Uterus (tissue), 4 donors: ENCODE results near the gene GTF2F1. TPM values are rescaled to one million over a fixed set of nuclear protein-coding genes. Genes with fewer than 3 reads are reported as not detected.

Source experiments
- DNase-seq, 2 donors: peaks; one replicate each; pipeline ENCODE4 v3.0.0-alpha.2; 2019 to 2020
- H3K27ac ChIP-seq, 2 donors: fragments of 200-600 bp; sonication (generic); 1 replicate in 1 of 2; 2 replicates in 1 of 2; pipeline ENCODE4 v1.5.1; 2016 to 2018
- H3K27me3 ChIP-seq, 2 donors: fragments of 200-600 bp; sonication (generic); one replicate each; pipeline ENCODE4 v1.5.1; 2018 to 2019; ENCODE audit warnings: control low read depth in 1 of 2
- H3K36me3 ChIP-seq, 2 donors: fragments of 200-600 bp; sonication (generic); one replicate each; pipeline ENCODE4 v1.5.1; 2019; ENCODE audit warnings: control low read depth in 1 of 2
- H3K4me1 ChIP-seq, 2 donors: fragments of 200-600 bp; sonication (generic); one replicate each; pipeline ENCODE4 v1.5.1; 2018 to 2019; ENCODE audit warnings: control low read depth in 1 of 2
- H3K4me3 ChIP-seq, 2 donors: fragments of 200-600 bp; sonication (generic); 1 replicate in 1 of 2; 2 replicates in 1 of 2; pipeline ENCODE4 v1.5.1; 2018 to 2019; ENCODE audit warnings: mild to moderate bottlenecking in 1 of 2
- H3K9me3 ChIP-seq, 2 donors: fragments of 200-600 bp; sonication (generic); one replicate each; pipeline ENCODE4 v1.5.1; 2019; ENCODE audit warnings: control low read depth in 1 of 2
- POLR2A ChIP-seq, 2 donors: fragments of 450-650 bp; IDR thresholded peaks; one replicate each; pipeline ENCODE4 v1.6.1; 2016; ENCODE audit warnings: antibody characterized with exemption in 2 of 2, mild to moderate bottlenecking in 1 of 2, moderate library complexity in 1 of 2
- intact Hi-C: fragments of 100-400 bp; cut with DNase I; formaldehyde crosslinking; loops from one replicate; pipeline ENCODE4 v1.15.1; 2023; ENCODE audit warnings: low total_unique reads
- microRNA-seq: library from miRNA; unstranded; fragments of <30 nt; microRNA quantifications from one replicate; pipeline ENCODE4, GENCODE V29; 2016; ENCODE audit warnings: borderline microRNAs expressed, borderline replicate concordance
- small RNA-seq: library from RNA; depleted of rRNA; stranded (forward); fragments of <200 nt; gene quantifications from one replicate; pipeline ENCODE3, GENCODE V24; 2016
- total RNA-seq, 4 donors: library from RNA; depleted of rRNA in 3 of 4; stranded (reverse); fragments of >200 nt in 3 of 4; gene quantifications; one replicate each; pipeline versions ENCODE4 v1.1.0 to v1.2.4, GENCODE V29; 2014 to 2023
- TF ChIP-seq, protein P1 (sequence below), 4 experiments: fragments of 200-600 bp in 2 of 4; fragments of 450-650 bp in 2 of 4; sonication (generic) in 2 of 4; IDR thresholded peaks; one replicate each; pipeline ENCODE4 v1.5.1; 2016 to 2019; ENCODE audit warnings: antibody characterized with exemption in 4 of 4, mild to moderate bottlenecking in 2 of 4, moderate library complexity in 1 of 4
- donor health status: DM: yes; HTN: yes; CAD: no.

Gene GTF2F1
- total RNA-seq, 4 donors from 2014 or later = 38.2 to 82.2 (median 61.8) TPM

DNA sequence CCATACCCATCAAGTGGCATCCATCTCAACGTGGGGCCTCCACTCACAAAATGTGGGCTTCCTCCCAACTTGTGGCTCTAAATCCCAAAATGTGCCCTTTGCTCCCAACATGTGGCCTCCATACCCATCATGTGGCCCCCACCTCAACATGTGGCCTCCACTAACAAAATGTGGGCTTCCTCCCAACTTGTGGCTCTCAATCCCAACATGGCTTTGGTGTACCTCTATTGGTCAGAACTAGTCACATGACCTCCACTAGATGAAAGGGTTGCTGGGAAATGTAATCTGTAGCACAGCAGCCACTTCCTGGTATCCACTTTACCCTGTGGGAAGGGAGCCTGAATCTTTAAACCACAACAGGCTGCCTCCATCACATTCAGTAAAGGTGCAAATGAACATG lies 49.5 kb downstream of the GTF2F1 start:
- no peaks in the 10 kb centered on the region for H3K36me3 ChIP-seq
- H3K4me3 ChIP-seq = no peak overlapping the region
- no peaks in the 10 kb centered on the region for H3K4me1 ChIP-seq
- no peak overlapping the region for H3K27ac ChIP-seq
- DNase-seq = no peak
- intact Hi-C loops = no loop called here
- H3K27me3 ChIP-seq = no peaks in the 10 kb centered on the region
- H3K9me3 ChIP-seq = no peaks in the 10 kb centered on the region
- TF ChIP-seq POLR2A (IDR thresholded peaks at IDR 0.05) = no peak
- TF ChIP-seq, protein P1, sequence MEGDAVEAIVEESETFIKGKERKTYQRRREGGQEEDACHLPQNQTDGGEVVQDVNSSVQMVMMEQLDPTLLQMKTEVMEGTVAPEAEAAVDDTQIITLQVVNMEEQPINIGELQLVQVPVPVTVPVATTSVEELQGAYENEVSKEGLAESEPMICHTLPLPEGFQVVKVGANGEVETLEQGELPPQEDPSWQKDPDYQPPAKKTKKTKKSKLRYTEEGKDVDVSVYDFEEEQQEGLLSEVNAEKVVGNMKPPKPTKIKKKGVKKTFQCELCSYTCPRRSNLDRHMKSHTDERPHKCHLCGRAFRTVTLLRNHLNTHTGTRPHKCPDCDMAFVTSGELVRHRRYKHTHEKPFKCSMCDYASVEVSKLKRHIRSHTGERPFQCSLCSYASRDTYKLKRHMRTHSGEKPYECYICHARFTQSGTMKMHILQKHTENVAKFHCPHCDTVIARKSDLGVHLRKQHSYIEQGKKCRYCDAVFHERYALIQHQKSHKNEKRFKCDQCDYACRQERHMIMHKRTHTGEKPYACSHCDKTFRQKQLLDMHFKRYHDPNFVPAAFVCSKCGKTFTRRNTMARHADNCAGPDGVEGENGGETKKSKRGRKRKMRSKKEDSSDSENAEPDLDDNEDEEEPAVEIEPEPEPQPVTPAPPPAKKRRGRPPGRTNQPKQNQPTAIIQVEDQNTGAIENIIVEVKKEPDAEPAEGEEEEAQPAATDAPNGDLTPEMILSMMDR (IDR thresholded peaks at IDR 0.05) = no peak

DNA sequence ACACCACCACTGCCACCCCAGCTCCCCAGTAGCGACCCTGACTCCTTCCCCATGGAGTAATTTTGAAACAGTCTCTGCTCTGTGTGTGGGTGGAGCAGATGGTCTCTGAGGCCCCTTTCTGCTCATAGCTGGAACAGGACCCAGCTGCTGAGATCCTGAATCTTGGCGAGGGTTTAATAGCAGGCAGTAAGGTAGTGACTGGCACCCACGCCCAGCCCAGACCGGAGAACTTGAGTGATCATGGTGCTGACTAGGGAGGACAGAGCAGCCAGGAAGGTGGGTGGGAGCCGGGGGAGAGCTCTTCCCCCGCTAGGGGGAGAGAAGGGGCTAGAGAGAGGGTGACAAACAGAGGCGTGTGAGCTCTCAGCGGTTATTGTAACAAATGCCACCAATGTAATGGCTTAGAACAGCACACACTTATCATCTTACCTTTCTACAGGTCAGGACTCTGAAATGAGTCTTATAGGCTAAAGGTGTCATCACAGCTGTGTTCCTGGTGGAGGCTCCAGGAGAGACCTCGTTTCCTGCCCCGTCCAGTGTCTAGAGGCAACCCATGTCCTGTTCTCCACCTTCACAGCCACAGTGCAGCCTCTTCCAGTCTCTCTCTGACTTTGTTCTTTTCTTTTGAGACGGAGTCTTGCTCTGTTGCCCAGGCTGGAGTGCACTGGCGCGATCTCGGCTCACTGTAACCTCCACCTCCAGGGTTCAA lies 52.3 kb downstream of the GTF2F1 start:
- Histone ChIP-seq H3K4me3 (no peak overlapping the region), H3K27me3 (no peaks in the 10 kb centered on the region), H3K4me1 (no peaks in the 10 kb centered on the region), H3K27ac (no peak overlapping the region), H3K36me3 (no peaks in the 10 kb centered on the region), H3K9me3 (no peaks in the 10 kb centered on the region)
- intact Hi-C loops = no loop called here
- no peak for DNase-seq
- TF ChIP-seq, protein P1 (IDR thresholded peaks at IDR 0.05) = no peak
- TF ChIP-seq POLR2A (IDR thresholded peaks at IDR 0.05) = no peak

DNA sequence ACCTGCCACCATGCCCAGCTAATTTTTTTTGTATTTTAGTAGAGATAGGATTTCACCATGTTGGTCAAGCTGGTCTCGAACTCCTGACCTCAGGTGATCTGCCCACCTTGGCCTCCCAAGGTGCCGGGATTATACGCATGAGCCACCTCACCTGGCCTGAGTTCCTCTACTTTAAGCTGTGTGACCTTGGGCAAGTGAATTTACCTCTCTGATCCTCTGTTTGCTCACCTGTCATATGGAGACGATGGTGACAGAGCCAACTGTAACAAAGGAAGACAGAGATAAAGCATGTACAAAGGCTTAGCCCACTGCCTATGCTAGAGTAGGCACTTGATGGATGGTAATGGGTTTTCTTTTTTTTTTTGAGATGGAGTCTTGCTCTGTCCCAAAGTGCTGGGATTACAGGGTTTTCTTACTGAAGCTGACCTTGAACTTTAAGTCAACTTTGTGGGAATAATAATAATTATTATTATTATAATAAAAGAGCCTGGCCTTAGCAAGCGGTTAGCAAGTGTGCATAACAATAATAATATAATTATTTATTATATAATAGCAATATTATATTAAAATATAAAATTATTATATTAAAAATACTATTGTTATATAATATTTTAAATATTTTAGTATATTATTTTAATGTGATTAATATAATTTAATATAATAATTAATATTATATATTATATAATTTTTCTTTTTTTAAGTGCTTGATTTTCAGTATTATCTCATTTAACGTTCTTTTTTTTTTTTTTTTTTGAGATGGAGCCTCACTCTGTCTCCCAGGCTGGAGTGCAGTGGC lies 58.3 kb downstream of the GTF2F1 start:
- no peaks in the 10 kb centered on the region for H3K27me3 ChIP-seq
- no peak overlapping the region for H3K27ac ChIP-seq
- no peaks in the 10 kb centered on the region for H3K4me1 ChIP-seq
- no peak for DNase-seq
- no peak overlapping the region for H3K4me3 ChIP-seq
- intact Hi-C loops = no loop called here
- H3K9me3 ChIP-seq = no peaks in the 10 kb centered on the region
- no peaks in the 10 kb centered on the region for H3K36me3 ChIP-seq
- TF ChIP-seq, protein P1 (IDR thresholded peaks at IDR 0.05) = no peak
- TF ChIP-seq POLR2A (IDR thresholded peaks at IDR 0.05) = no peak

DNA sequence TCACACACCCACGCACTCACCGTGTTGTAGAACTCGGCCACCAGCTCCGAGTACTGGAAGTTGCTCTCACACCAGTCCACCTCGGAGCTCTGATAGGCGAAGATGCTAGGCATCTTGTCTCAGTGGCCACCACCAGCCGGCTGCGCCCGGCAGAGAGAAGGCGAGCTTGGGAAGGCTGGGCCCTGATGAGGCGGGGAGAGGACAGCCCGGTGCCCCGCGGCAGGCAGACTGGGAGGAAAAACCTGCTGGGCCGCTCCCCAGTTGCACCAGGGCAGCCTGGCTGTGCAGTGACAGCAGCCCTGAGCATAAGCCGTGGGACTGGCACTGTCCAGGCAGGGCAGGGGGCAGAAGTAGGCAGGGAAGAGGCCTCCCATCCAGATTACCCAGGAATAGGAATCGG lies 59.5 kb downstream of the GTF2F1 start, which contains the start of gene ACER1:
Gene ACER1, minus strand, starts transcription at position 174 of the 400 bp plus-strand sequence. Its CDS starts 61 bp downstream, at position 113.
- no peaks in the 10 kb centered on the region for H3K36me3 ChIP-seq
- H3K27me3 ChIP-seq = no peaks in the 10 kb centered on the region
- no peak within 1 kb of the TSS for H3K4me3 ChIP-seq
- TF ChIP-seq, protein P1 (IDR thresholded peaks at IDR 0.05) = no peak
- no peak for TF ChIP-seq POLR2A (IDR thresholded peaks at IDR 0.05)
- no peaks in the 10 kb centered on the region for H3K9me3 ChIP-seq
- DNase-seq = no peak
- intact Hi-C loops = no loop called here
- H3K4me1 ChIP-seq = no peaks in the 10 kb centered on the region
- H3K27ac ChIP-seq = no peak within 1 kb of the TSS

Small RNA genes within 50 kb of the gene (microRNA-seq; reads per million reads assigned to microRNA genes)
- gene MIR3940 = 2.0 reads per million
- not detected for gene MIR6790
- gene MIR6885 = not detected

Small RNA genes within 50 kb of the gene (small RNA-seq; reads per million reads assigned to genes)
- gene MIR6790 (not detected), gene MIR6885 (not detected)

Other genes with a start within 250 kb of the GTF2F1 start
- 100 to 1,000 TPM in 1 of 4 donors, 10 to 100 TPM in 2, 1 to 10 TPM in 1; 5.9 to 103 (median 13.3) TPM for gene MLLT1, start 113.2 kb downstream of the GTF2F1 start, total RNA-seq
- under 1 TPM in 1 of 4 donors, not detected in 3; 0.61 TPM for gene ACER1, start 59.6 kb downstream of the GTF2F1 start, total RNA-seq
- gene CLPP, start 31.6 kb downstream of the GTF2F1 start, total RNA-seq = 10 to 100 TPM; 23.9 to 99.7 (median 52.1) TPM
- 10 to 100 TPM; 17.4 to 84.8 (median 42.7) TPM for gene ALKBH7, start 20.4 kb downstream of the GTF2F1 start, total RNA-seq
- gene PSPN, start 17.2 kb downstream of the GTF2F1 start, total RNA-seq = 1 to 10 TPM in 2 of 4 donors, under 1 TPM in 1, not detected in 1; 0.26 to 2.2 (median 1.8) TPM
- gene KHSRP, start 31.6 kb upstream of the GTF2F1 start, total RNA-seq = 100 to 1,000 TPM in 2 of 4 donors, 10 to 100 TPM in 2; 23.5 to 259 (median 66.5) TPM
- gene SLC25A41, start 40.6 kb upstream of the GTF2F1 start, total RNA-seq = under 1 TPM in 1 of 4 donors, not detected in 3; 0.52 TPM
- gene SLC25A23, start 66.6 kb upstream of the GTF2F1 start, total RNA-seq = 10 to 100 TPM; 13.8 to 69.1 (median 36.5) TPM
- 10 to 100 TPM in 1 of 4 donors, not detected in 3; 10.2 TPM for gene CRB3, start 71.1 kb upstream of the GTF2F1 start, total RNA-seq
- gene DENND1C, start 88.6 kb upstream of the GTF2F1 start, total RNA-seq = 1 to 10 TPM in 2 of 4 donors, not detected in 2; 1.4 to 2.1 TPM
- gene TUBB4A, start 109.1 kb upstream of the GTF2F1 start, total RNA-seq = 1 to 10 TPM in 2 of 4 donors, not detected in 2; 2.3 to 4.4 TPM
- gene TNFSF9, start 137.9 kb upstream of the GTF2F1 start, total RNA-seq = under 1 TPM in 1 of 4 donors, not detected in 3; 0.28 TPM
- gene CD70, start 198.0 kb upstream of the GTF2F1 start, total RNA-seq = 1 to 10 TPM in 1 of 4 donors, not detected in 3; 1.2 TPM